Right cardiac atrium (tissue), 5 donors: ENCODE data around the gene ZNF160. TPM values are rescaled to one million over a fixed set of nuclear protein-coding genes. Genes with fewer than 3 reads are reported as not detected.

Experiments
- polyA plus RNA-seq: library from polyadenylated mRNA; stranded (reverse); fragments of 200-250 nt; gene quantifications from one replicate; pipeline ENCODE4 v1.2.3, GENCODE V29; 2013
- total RNA-seq, 4 donors: library from RNA; stranded (reverse); fragmentation: NEBNext Ultra II Directional; extraction: Animal tissue kit (Norgen Biotek cat#: 25700); gene quantifications; one replicate each; pipeline ENCODE4 v1.2.1, GENCODE V29; 2021
- donor health status: healthy with polysubstance abuse.
- donor health status: DM: no; HTN: yes; CAD: no.
- donor health status: DM: no; HTN: no; CAD: no.
- donor health status: DM: no; HTN: yes; CAD: no; lungs with severe emphysema.
- donor health status: DM: yes; HTN: yes; CAD: no.

ZNF160 gene
- total and polyA plus RNA-seq, 5 donors: 15.9 to 23.1 (median 17.7) TPM

Other genes with a start within 250 kb of the ZNF160 start
- gene ZNF468, start 245.8 kb downstream of the ZNF160 start, total RNA-seq: 10 to 100 TPM in 1 of 4 donors, 1 to 10 TPM in 3; 7.3 to 10.7 (median 8.7) TPM
- gene ZNF468, start 245.8 kb downstream of the ZNF160 start, polyA plus RNA-seq: 6.9 TPM
- 10 to 100 TPM in 1 of 4 donors, 1 to 10 TPM in 3; 7.9 to 13.3 (median 9.4) TPM for gene ZNF320, start 205.8 kb downstream of the ZNF160 start, total RNA-seq
- gene ZNF320, start 205.8 kb downstream of the ZNF160 start, polyA plus RNA-seq: 6.6 TPM
- gene ZNF888, start 180.0 kb downstream of the ZNF160 start, total RNA-seq: 1 to 10 TPM; 1.7 to 1.9 (median 1.8) TPM
- 1.00 TPM for gene ZNF888, start 180.0 kb downstream of the ZNF160 start, polyA plus RNA-seq
- 1 to 10 TPM; 4.1 to 8.3 (median 5.8) TPM for gene ZNF816, start 140.5 kb downstream of the ZNF160 start, total RNA-seq
- gene ZNF816, start 140.5 kb downstream of the ZNF160 start, polyA plus RNA-seq: 3.0 TPM
- gene ERVV-1, start 89.5 kb downstream of the ZNF160 start, total RNA-seq: not detected
- gene ERVV-1, start 89.5 kb downstream of the ZNF160 start, polyA plus RNA-seq: not detected
- not detected for gene ERVV-2, start 58.7 kb downstream of the ZNF160 start, total RNA-seq
- gene ERVV-2, start 58.7 kb downstream of the ZNF160 start, polyA plus RNA-seq: not detected
- gene ZNF415, start 29.5 kb upstream of the ZNF160 start, total RNA-seq: 10 to 100 TPM; 20.7 to 26.8 (median 22.1) TPM
- gene ZNF415, start 29.5 kb upstream of the ZNF160 start, polyA plus RNA-seq: 20.4 TPM
- 1 to 10 TPM; 6.3 to 7.9 (median 7.3) TPM for gene ZNF347, start 55.6 kb upstream of the ZNF160 start, total RNA-seq
- 3.1 TPM for gene ZNF347, start 55.6 kb upstream of the ZNF160 start, polyA plus RNA-seq
- gene ZNF665, start 89.9 kb upstream of the ZNF160 start, total RNA-seq: 1 to 10 TPM; 1.2 to 2.0 (median 1.5) TPM
- gene ZNF665, start 89.9 kb upstream of the ZNF160 start, polyA plus RNA-seq: 1.4 TPM
- gene ZNF677, start 151.5 kb upstream of the ZNF160 start, total RNA-seq: 10 to 100 TPM; 18.7 to 27.9 (median 25.7) TPM
- 18.8 TPM for gene ZNF677, start 151.5 kb upstream of the ZNF160 start, polyA plus RNA-seq
- gene VN1R2, start 154.9 kb upstream of the ZNF160 start, total RNA-seq: not detected
- gene VN1R2, start 154.9 kb upstream of the ZNF160 start, polyA plus RNA-seq: not detected
- not detected for gene VN1R4, start 164.3 kb upstream of the ZNF160 start, total RNA-seq
- gene VN1R4, start 164.3 kb upstream of the ZNF160 start, polyA plus RNA-seq: not detected
- gene ZNF845, start 230.3 kb upstream of the ZNF160 start, total RNA-seq: 1 to 10 TPM; 3.7 to 4.8 (median 4.4) TPM
- gene ZNF845, start 230.3 kb upstream of the ZNF160 start, polyA plus RNA-seq: 2.0 TPM